ENCODE results near the gene GLOD5.

GRCh38 chrX:48790477-48790876, 28.9 kb downstream of the GLOD5 start:
- TF ChIP-seq, protein P1, sequence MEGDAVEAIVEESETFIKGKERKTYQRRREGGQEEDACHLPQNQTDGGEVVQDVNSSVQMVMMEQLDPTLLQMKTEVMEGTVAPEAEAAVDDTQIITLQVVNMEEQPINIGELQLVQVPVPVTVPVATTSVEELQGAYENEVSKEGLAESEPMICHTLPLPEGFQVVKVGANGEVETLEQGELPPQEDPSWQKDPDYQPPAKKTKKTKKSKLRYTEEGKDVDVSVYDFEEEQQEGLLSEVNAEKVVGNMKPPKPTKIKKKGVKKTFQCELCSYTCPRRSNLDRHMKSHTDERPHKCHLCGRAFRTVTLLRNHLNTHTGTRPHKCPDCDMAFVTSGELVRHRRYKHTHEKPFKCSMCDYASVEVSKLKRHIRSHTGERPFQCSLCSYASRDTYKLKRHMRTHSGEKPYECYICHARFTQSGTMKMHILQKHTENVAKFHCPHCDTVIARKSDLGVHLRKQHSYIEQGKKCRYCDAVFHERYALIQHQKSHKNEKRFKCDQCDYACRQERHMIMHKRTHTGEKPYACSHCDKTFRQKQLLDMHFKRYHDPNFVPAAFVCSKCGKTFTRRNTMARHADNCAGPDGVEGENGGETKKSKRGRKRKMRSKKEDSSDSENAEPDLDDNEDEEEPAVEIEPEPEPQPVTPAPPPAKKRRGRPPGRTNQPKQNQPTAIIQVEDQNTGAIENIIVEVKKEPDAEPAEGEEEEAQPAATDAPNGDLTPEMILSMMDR (IDR thresholded peaks at IDR 0.05): no peak
- TF ChIP-seq POLR2A (IDR thresholded peaks at IDR 0.05; ENCODE audit: low read depth): no peak
- TF ChIP-seq POLR2AphosphoS5 (IDR thresholded peaks at IDR 0.05): no peak
- TF ChIP-seq EP300 (IDR thresholded peaks at IDR 0.05): no peak
